ENCODE results near the gene S100A4.
A peak's percentile ranks its signal among the peaks of the same experiment; 100 is the strongest.

The S100A4 gene

GRCh38 chr1:153509729-153510354, 35.8 kb downstream of the S100A4 start:
- peak; percentile 37 to 41 for DNase-seq (ENCODE audit: low read depth in 1 of 2, low spot score in 1 of 2)

- no peak for DNase-seq (ENCODE audit: low read depth in 1 of 2, low spot score in 1 of 2)
Measured at GRCh38 chr1:153509036-153509435, 36.6 kb downstream of the S100A4 start.

- DNase-seq (ENCODE audit: low read depth in 1 of 2, low spot score in 1 of 2): no peak
Measured at GRCh38 chr1:153507926-153508583, 37.6 kb downstream of the S100A4 start.

- DNase-seq (ENCODE audit: low read depth in 1 of 2, low spot score in 1 of 2): no peak
Measured at GRCh38 chr1:153506831-153507413, 38.7 kb downstream of the S100A4 start.

GRCh38 chr1:153506386-153506785, 39.2 kb downstream of the S100A4 start:
- no peak for DNase-seq (ENCODE audit: low read depth in 1 of 2, low spot score in 1 of 2)

GRCh38 chr1:153505576-153505975, 40.0 kb downstream of the S100A4 start:
- DNase-seq (ENCODE audit: low read depth in 1 of 2, low spot score in 1 of 2): no peak

- DNase-seq (ENCODE audit: low read depth in 1 of 2, low spot score in 1 of 2): no peak
Measured at GRCh38 chr1:153503766-153504165, 41.8 kb downstream of the S100A4 start.

GRCh38 chr1:153498746-153499145, 46.9 kb downstream of the S100A4 start:
- DNase-seq (ENCODE audit: low read depth in 1 of 2, low spot score in 1 of 2): no peak

GRCh38 chr1:153495536-153495935, 50.1 kb downstream of the S100A4 start:
- no peak for DNase-seq (ENCODE audit: low read depth in 1 of 2, low spot score in 1 of 2)

- DNase-seq (ENCODE audit: low read depth in 1 of 2, low spot score in 1 of 2): peak; percentile 62 to 63
Measured at GRCh38 chr1:153494976-153495535, 50.5 kb downstream of the S100A4 start.

All from activated CD4-positive, alpha-beta T cell treated with anti-CD3 and anti-CD28 coated beads, Interleukin-2, amount 50 U/mL, for 24 hours (primary cell).